Osteocyte (in vitro differentiated cells): ENCODE data around the gene METAP2. TPM values are rescaled to one million over a fixed set of nuclear protein-coding genes. Genes with fewer than 3 reads are reported as not detected.

ENCODE experiments used
- DNase-seq: peaks from one replicate; pipeline ENCODE4 v3.0.0; 2021; ENCODE audit warnings: mixed read lengths; ENCODE audit not compliant: unreplicated experiment; ENCODE audit errors: extremely low spot score
- H3K27ac Mint-ChIP-seq: one replicate; pipeline ENCODE4 v1.8.0; 2021; ENCODE audit warnings: mild to moderate bottlenecking, mixed read lengths; ENCODE audit not compliant: unreplicated experiment
- H3K27me3 Mint-ChIP-seq: one replicate; pipeline ENCODE4 v1.8.0; 2021; ENCODE audit warnings: mixed read lengths; ENCODE audit not compliant: unreplicated experiment
- H3K36me3 Mint-ChIP-seq: one replicate; pipeline ENCODE4 v1.8.0; 2021; ENCODE audit warnings: mixed read lengths; ENCODE audit not compliant: unreplicated experiment
- H3K4me1 Mint-ChIP-seq: one replicate; pipeline ENCODE4 v1.8.0; 2021; ENCODE audit warnings: mixed read lengths; ENCODE audit not compliant: unreplicated experiment
- H3K4me3 Mint-ChIP-seq: one replicate; pipeline ENCODE4 v1.8.0; 2021; ENCODE audit warnings: mild to moderate bottlenecking, moderate library complexity, mixed read lengths; ENCODE audit not compliant: unreplicated experiment
- H3K9me3 Mint-ChIP-seq: one replicate; pipeline ENCODE4 v1.8.0; 2021; ENCODE audit warnings: mixed read lengths; ENCODE audit not compliant: unreplicated experiment
- CTCF ChIP-seq: fragments of 200-600 bp; sonication (generic); IDR thresholded peaks from 2 replicates; pipeline ENCODE4 v1.5.0; 2021; ENCODE audit warnings: antibody characterized with exemption, mild to moderate bottlenecking, moderate library complexity
- total RNA-seq: library from RNA; stranded (reverse); gene quantifications from 2 replicates; pipeline ENCODE4 v1.2.1, GENCODE V29; 2021

METAP2 gene
- total RNA-seq, 1 donor from 2014 or later = 76.6 TPM

- no peaks in the 10 kb centered on the region for H3K4me1 Mint-ChIP-seq
- TF ChIP-seq CTCF = no peak
- no peaks in the 10 kb centered on the region for H3K27me3 Mint-ChIP-seq
- peaks cover 36% of the 10 kb centered on the region for H3K36me3 Mint-ChIP-seq
- no peak overlapping the region for H3K4me3 Mint-ChIP-seq
- no peak for DNase-seq
- no peaks in the 10 kb centered on the region for H3K9me3 Mint-ChIP-seq
- H3K27ac Mint-ChIP-seq = no peak overlapping the region
Measured at GRCh38 chr12:95516757-95517156, 42.8 kb downstream of the METAP2 start.

GRCh38 chr12:95517246-95517645, 43.3 kb downstream of the METAP2 start:
- no peak for DNase-seq
- TF ChIP-seq CTCF = no peak
- no peaks in the 10 kb centered on the region for H3K9me3 Mint-ChIP-seq
- H3K36me3 Mint-ChIP-seq = peaks cover 32% of the 10 kb centered on the region
- H3K27ac Mint-ChIP-seq = no peak overlapping the region
- peaks cover 4% of the 10 kb centered on the region for H3K27me3 Mint-ChIP-seq
- H3K4me3 Mint-ChIP-seq = no peak overlapping the region
- no peaks in the 10 kb centered on the region for H3K4me1 Mint-ChIP-seq

GRCh38 chr12:95518944-95519343, 45.0 kb downstream of the METAP2 start:
- Mint-ChIP-seq H3K27ac (no peak overlapping the region), H3K4me1 (no peaks in the 10 kb centered on the region), H3K27me3 (peaks cover 6% of the 10 kb centered on the region), H3K36me3 (peaks cover 19% of the 10 kb centered on the region), H3K4me3 (no peak overlapping the region), H3K9me3 (no peaks in the 10 kb centered on the region)
- TF ChIP-seq CTCF = no peak
- DNase-seq = no peak

GRCh38 chr12:95520816-95521215, 46.9 kb downstream of the METAP2 start:
- Mint-ChIP-seq H3K27me3 (peaks cover 6% of the 10 kb centered on the region), H3K9me3 (no peaks in the 10 kb centered on the region), H3K27ac (no peak overlapping the region), H3K4me1 (no peaks in the 10 kb centered on the region), H3K36me3 (peaks cover 5% of the 10 kb centered on the region), H3K4me3 (no peak overlapping the region)
- DNase-seq = no peak
- TF ChIP-seq CTCF = no peak

GRCh38 chr12:95522692-95523091, 48.7 kb downstream of the METAP2 start:
- no peaks in the 10 kb centered on the region for H3K36me3 Mint-ChIP-seq
- TF ChIP-seq CTCF = no peak

More at GRCh38 chr12:95522692-95523091, 48.7 kb downstream of the METAP2 start:
- H3K27ac Mint-ChIP-seq = no peak overlapping the region
- DNase-seq = no peak
- no peaks in the 10 kb centered on the region for H3K9me3 Mint-ChIP-seq
- H3K4me3 Mint-ChIP-seq = no peak overlapping the region
- H3K27me3 Mint-ChIP-seq = peaks cover 6% of the 10 kb centered on the region
- H3K4me1 Mint-ChIP-seq = no peaks in the 10 kb centered on the region
